Measurements from ENCODE around the gene TAF11L2. TPM values are rescaled to one million over a fixed set of nuclear protein-coding genes. Genes with fewer than 3 reads are reported as not detected.
"Not testable (repeated sequence)": the region's sequence is repeated elsewhere in the genome, so short reads cannot be mapped to it uniquely, and the experiment has no call there.

Gene TAF11L2
- total RNA-seq, 2 donors from 2014 or later, result not detected

GRCh38 chr5:17497446-17497845 lies 585 bp upstream of the TAF11L2 start:
- no peak for TF ChIP-seq POLR2A (IDR thresholded peaks at IDR 0.05)
- TF ChIP-seq CTCF (IDR thresholded peaks at IDR 0.05), result no peak
- ATAC-seq (no peak), DNase-seq (no peak)
- H3K27me3 ChIP-seq, result no peaks in the 10 kb centered on the region
- no peaks in the 10 kb centered on the region for H3K9me3 ChIP-seq
- no peak overlapping the region for H3K27ac ChIP-seq
- no peak overlapping the region for H3K4me3 ChIP-seq
- intact Hi-C loops (cut with DNase I), result no loop called here
- H3K36me3 ChIP-seq (replicated peaks in 1 of 2; ENCODE audit: insufficient read depth in 1 of 2, low read depth in 2 of 2), result no peaks in the 10 kb centered on the region
- WGBS, 2 donors, result 11 to 40% methylated on average over 1 to 4 of the region's 4 CpGs
- H3K4me1 ChIP-seq, result no peaks in the 10 kb centered on the region

- H3K4me3 ChIP-seq, result no peak overlapping the region
- no peaks in the 10 kb centered on the region for H3K4me1 ChIP-seq
- DNase-seq (no peak), ATAC-seq (no peak)
- WGBS, 2 donors, result 80 to 84% methylated on average over 10 to 17 of the region's 17 CpGs
- H3K27me3 ChIP-seq, result no peaks in the 10 kb centered on the region
- H3K9me3 ChIP-seq, result no peaks in the 10 kb centered on the region
- H3K27ac ChIP-seq, result no peak overlapping the region
- H3K36me3 ChIP-seq (replicated peaks in 1 of 2; ENCODE audit: insufficient read depth in 1 of 2, low read depth in 2 of 2), result no peaks in the 10 kb centered on the region
- intact Hi-C loops (cut with DNase I), result no loop called here
- no peak for TF ChIP-seq CTCF (IDR thresholded peaks at IDR 0.05)
- no peak for TF ChIP-seq POLR2A (IDR thresholded peaks at IDR 0.05)
Observed at GRCh38 chr5:17511775-17512325, 13.8 kb downstream of the TAF11L2 start.

- intact Hi-C loops (cut with DNase I); H3K27me3 ChIP-seq; H3K4me1 ChIP-seq; H3K9me3 ChIP-seq; H3K4me3 ChIP-seq; H3K36me3 ChIP-seq (replicated peaks in 1 of 2; ENCODE audit: insufficient read depth in 1 of 2, low read depth in 2 of 2); H3K27ac ChIP-seq; ATAC-seq: not testable (repeated sequence)
- WGBS, 2 donors, result 68% methylated on average over 10 to 12 of the region's 12 CpGs
- DNase-seq, result peak in 1 of 4 donors; percentile 22
Observed at GRCh38 chr5:17517526-17517925, 19.5 kb downstream of the TAF11L2 start.

GRCh38 chr5:17518067-17518466 lies 20.0 kb downstream of the TAF11L2 start, which contains the start of gene TAF11L3:
Gene TAF11L3, plus strand, starts transcription at chr5:17518367.
- no CpG with 5 or more reads among the region's 15 CpGs for WGBS, 2 donors
- intact Hi-C loops (cut with DNase I); H3K27ac ChIP-seq; DNase-seq; ATAC-seq; H3K4me3 ChIP-seq; H3K9me3 ChIP-seq; H3K4me1 ChIP-seq; H3K27me3 ChIP-seq; H3K36me3 ChIP-seq (replicated peaks in 1 of 2; ENCODE audit: insufficient read depth in 1 of 2, low read depth in 2 of 2): not testable (repeated sequence)

- DNase-seq; H3K4me3 ChIP-seq; H3K9me3 ChIP-seq; intact Hi-C loops (cut with DNase I); H3K27me3 ChIP-seq; H3K4me1 ChIP-seq; H3K36me3 ChIP-seq (replicated peaks in 1 of 2; ENCODE audit: insufficient read depth in 1 of 2, low read depth in 2 of 2); ATAC-seq; H3K27ac ChIP-seq: not testable (repeated sequence)
- WGBS, 2 donors, result 83 to 87% methylated on average over 9 of the region's 14 CpGs
Observed at GRCh38 chr5:17519508-17519907, 21.5 kb downstream of the TAF11L2 start.

- DNase-seq; H3K9me3 ChIP-seq; H3K4me1 ChIP-seq; H3K36me3 ChIP-seq (replicated peaks in 1 of 2; ENCODE audit: insufficient read depth in 1 of 2, low read depth in 2 of 2); H3K4me3 ChIP-seq; H3K27ac ChIP-seq; ATAC-seq; intact Hi-C loops (cut with DNase I); H3K27me3 ChIP-seq: not testable (repeated sequence)
- WGBS, 2 donors, result no CpG with 5 or more reads among the region's 15 CpGs
Observed at GRCh38 chr5:17521501-17521900, 23.5 kb downstream of the TAF11L2 start, which contains the start of gene TAF11L4. Gene TAF11L4, plus strand, starts transcription at chr5:17521801.

GRCh38 chr5:17524935-17525334 lies 26.9 kb downstream of the TAF11L2 start, which contains the start of gene TAF11L5:
Gene TAF11L5, plus strand, starts transcription at chr5:17525235.
- intact Hi-C loops (cut with DNase I), result not testable (repeated sequence)

GRCh38 chr5:17526504-17526903 lies 28.5 kb downstream of the TAF11L2 start:
- H3K9me3 ChIP-seq; H3K36me3 ChIP-seq (replicated peaks in 1 of 2; ENCODE audit: insufficient read depth in 1 of 2, low read depth in 2 of 2); ATAC-seq; H3K27ac ChIP-seq; H3K27me3 ChIP-seq; intact Hi-C loops (cut with DNase I); H3K4me1 ChIP-seq; H3K4me3 ChIP-seq: not testable (repeated sequence)
- DNase-seq, result peak in 3 of 4 donors; percentile 19 to 35 (median 25)
- WGBS, 2 donors, result 79 to 84% methylated on average over 13 of the region's 17 CpGs

More at GRCh38 chr5:17524935-17525334, 26.9 kb downstream of the TAF11L2 start, which contains the start of gene TAF11L5:
- H3K9me3 ChIP-seq; H3K27ac ChIP-seq; H3K36me3 ChIP-seq (replicated peaks in 1 of 2; ENCODE audit: insufficient read depth in 1 of 2, low read depth in 2 of 2); ATAC-seq; DNase-seq; H3K4me3 ChIP-seq; H3K27me3 ChIP-seq; H3K4me1 ChIP-seq: not testable (repeated sequence)
- no CpG with 5 or more reads among the region's 15 CpGs for WGBS, 2 donors

- intact Hi-C loops (cut with DNase I); H3K4me3 ChIP-seq; DNase-seq; H3K9me3 ChIP-seq; H3K27ac ChIP-seq; H3K27me3 ChIP-seq; H3K36me3 ChIP-seq (replicated peaks in 1 of 2; ENCODE audit: insufficient read depth in 1 of 2, low read depth in 2 of 2); H3K4me1 ChIP-seq; ATAC-seq: not testable (repeated sequence)
- WGBS, 2 donors, result no CpG with 5 or more reads among the region's 15 CpGs
Observed at GRCh38 chr5:17528369-17528768, 30.3 kb downstream of the TAF11L2 start, which contains the start of gene TAF11L6. Gene TAF11L6, plus strand, starts transcription at chr5:17528669.
